ENCODE data around the gene OR52I1.

The OR52I1 gene

DNA sequence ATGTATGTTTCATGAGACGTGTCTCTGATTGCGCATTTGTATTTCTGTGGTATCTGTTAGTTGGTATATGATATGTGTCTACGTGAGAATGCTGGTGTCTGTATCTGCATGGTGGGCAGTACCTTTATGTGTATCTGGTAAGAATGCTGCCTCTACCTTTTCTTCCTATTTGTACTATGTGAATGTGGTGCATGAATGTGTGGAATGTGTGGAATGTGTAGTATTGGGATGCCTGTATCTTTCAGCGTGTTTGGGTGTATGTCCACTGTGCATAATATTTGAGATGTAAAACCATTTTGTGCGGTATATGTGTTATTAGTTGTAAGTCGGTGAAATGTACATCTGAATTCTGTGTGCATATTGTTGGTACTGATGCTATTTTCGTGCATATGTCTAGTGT is 47.7 kb downstream of the OR52I1 start:
- Histone ChIP-seq H3K27ac (ENCODE audit: low read depth, low read length) (no peak overlapping the region), H3K27me3 (ENCODE audit: control insufficient read depth in 1 of 2, insufficient read depth in 2 of 2, low read length in 2 of 2) (peaks cover 9% of the 10 kb centered on the region in 2 donors), H3K4me3 (ENCODE audit: low read depth in 1 of 2, low read length in 2 of 2) (no peak overlapping the region), H3K4me1 (ENCODE audit: control insufficient read depth in 1 of 2, insufficient read depth in 2 of 2, low read length in 2 of 2) (no peaks in the 10 kb centered on the region), H3K9me3 (ENCODE audit: control insufficient read depth in 1 of 2, low read length in 2 of 2) (no peaks in the 10 kb centered on the region), H3K9ac (ENCODE audit: low read depth in 1 of 2, low read length in 2 of 2) (no peak overlapping the region), H3K36me3 (ENCODE audit: control insufficient read depth in 1 of 2, insufficient read depth in 2 of 2, low read length in 2 of 2) (no peaks in the 10 kb centered on the region)

- Histone ChIP-seq H3K9me3 (ENCODE audit: control insufficient read depth in 1 of 2, low read length in 2 of 2) (no peaks in the 10 kb centered on the region), H3K4me3 (ENCODE audit: low read depth in 1 of 2, low read length in 2 of 2) (no peak overlapping the region), H3K4me1 (ENCODE audit: control insufficient read depth in 1 of 2, insufficient read depth in 2 of 2, low read length in 2 of 2) (no peaks in the 10 kb centered on the region), H3K36me3 (ENCODE audit: control insufficient read depth in 1 of 2, insufficient read depth in 2 of 2, low read length in 2 of 2) (no peaks in the 10 kb centered on the region), H3K27ac (ENCODE audit: low read depth, low read length) (no peak overlapping the region), H3K27me3 (ENCODE audit: control insufficient read depth in 1 of 2, insufficient read depth in 2 of 2, low read length in 2 of 2) (peaks cover 6 to 9% of the 10 kb centered on the region in 2 donors), H3K9ac (ENCODE audit: low read depth in 1 of 2, low read length in 2 of 2) (no peak overlapping the region)
Observed at GRCh38 chr11:4642043-4642442, 48.2 kb downstream of the OR52I1 start.

- Histone ChIP-seq H3K27me3 (ENCODE audit: control insufficient read depth in 1 of 2, insufficient read depth in 2 of 2, low read length in 2 of 2) (peaks cover 4 to 9% of the 10 kb centered on the region in 2 donors), H3K36me3 (ENCODE audit: control insufficient read depth in 1 of 2, insufficient read depth in 2 of 2, low read length in 2 of 2) (no peaks in the 10 kb centered on the region), H3K27ac (ENCODE audit: low read depth, low read length) (no peak overlapping the region), H3K9me3 (ENCODE audit: control insufficient read depth in 1 of 2, low read length in 2 of 2) (no peaks in the 10 kb centered on the region), H3K4me3 (ENCODE audit: low read depth in 1 of 2, low read length in 2 of 2) (no peak overlapping the region), H3K4me1 (ENCODE audit: control insufficient read depth in 1 of 2, insufficient read depth in 2 of 2, low read length in 2 of 2) (no peaks in the 10 kb centered on the region), H3K9ac (ENCODE audit: low read depth in 1 of 2, low read length in 2 of 2) (no peak overlapping the region)
Observed at GRCh38 chr11:4643076-4643475, 49.2 kb downstream of the OR52I1 start.

DNA sequence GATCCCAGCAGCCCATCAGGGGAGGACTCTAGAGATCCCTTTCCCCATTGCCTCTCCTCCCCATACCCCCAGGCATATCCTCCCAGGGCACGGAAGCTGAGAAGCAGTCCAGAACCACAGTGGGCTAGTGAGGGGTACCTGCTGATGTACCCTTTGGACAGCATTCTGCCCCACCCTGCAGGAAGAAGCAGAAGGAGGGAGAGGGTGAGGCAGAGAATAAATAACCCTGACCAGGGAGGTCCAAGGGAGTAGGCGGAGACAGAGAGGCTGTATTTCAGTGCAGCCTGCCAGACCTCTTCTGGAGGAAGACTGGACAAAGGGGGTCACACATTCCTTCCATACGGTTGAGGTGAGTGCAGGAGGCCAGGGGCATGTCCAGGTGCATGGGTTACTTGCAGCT is 49.8 kb downstream of the OR52I1 start, which contains the start of gene OR51E1:
OR51E1 (plus strand) TSS at position 301 of the 400 bp plus-strand sequence. CDS start 8,545 bp downstream, outside the sequence.
- Histone ChIP-seq H3K9ac (ENCODE audit: low read depth in 1 of 2, low read length in 2 of 2) (no peak within 1 kb of the TSS), H3K36me3 (ENCODE audit: control insufficient read depth in 1 of 2, insufficient read depth in 2 of 2, low read length in 2 of 2) (no peaks in the 10 kb centered on the region), H3K4me1 (ENCODE audit: control insufficient read depth in 1 of 2, insufficient read depth in 2 of 2, low read length in 2 of 2) (no peaks in the 10 kb centered on the region), H3K27ac (ENCODE audit: low read depth, low read length) (no peak within 1 kb of the TSS), H3K27me3 (ENCODE audit: control insufficient read depth in 1 of 2, insufficient read depth in 2 of 2, low read length in 2 of 2) (peaks cover 4 to 9% of the 10 kb centered on the region in 2 donors), H3K9me3 (ENCODE audit: control insufficient read depth in 1 of 2, low read length in 2 of 2) (no peaks in the 10 kb centered on the region), H3K4me3 (ENCODE audit: low read depth in 1 of 2, low read length in 2 of 2) (no peak within 1 kb of the TSS)

DNA sequence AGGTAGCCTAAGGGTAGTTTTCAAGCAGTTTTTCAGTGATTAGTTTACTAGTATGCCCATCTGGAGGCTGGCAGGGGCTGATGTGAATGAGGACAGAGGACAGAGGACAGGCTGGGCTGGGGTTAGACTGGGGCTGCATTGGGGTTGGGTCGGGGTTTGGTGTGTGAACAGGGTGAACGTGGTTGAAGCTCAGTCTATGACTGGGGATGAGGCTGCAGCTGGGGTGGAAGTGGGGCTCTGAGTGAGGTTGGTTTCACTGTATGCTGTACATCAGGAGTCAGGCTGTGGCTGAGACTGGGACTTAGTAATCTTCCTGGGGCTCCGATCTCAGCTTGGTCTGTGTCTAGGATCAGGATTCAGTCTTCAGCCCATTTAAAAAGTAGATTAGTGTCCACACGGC is 50.4 kb downstream of the OR52I1 start:
- H3K27ac ChIP-seq (ENCODE audit: low read depth, low read length) = no peak overlapping the region
- H3K4me3 ChIP-seq (ENCODE audit: low read depth in 1 of 2, low read length in 2 of 2) = no peak overlapping the region
- no peak overlapping the region for H3K9ac ChIP-seq (ENCODE audit: low read depth in 1 of 2, low read length in 2 of 2)
- peaks cover 4 to 9% of the 10 kb centered on the region in 2 donors for H3K27me3 ChIP-seq (ENCODE audit: control insufficient read depth in 1 of 2, insufficient read depth in 2 of 2, low read length in 2 of 2)
- no peaks in the 10 kb centered on the region for H3K36me3 ChIP-seq (ENCODE audit: control insufficient read depth in 1 of 2, insufficient read depth in 2 of 2, low read length in 2 of 2)
- H3K9me3 ChIP-seq (ENCODE audit: control insufficient read depth in 1 of 2, low read length in 2 of 2) = no peaks in the 10 kb centered on the region
- no peaks in the 10 kb centered on the region for H3K4me1 ChIP-seq (ENCODE audit: control insufficient read depth in 1 of 2, insufficient read depth in 2 of 2, low read length in 2 of 2)

Measured in duodenal mucosa (tissue), 2 donors.